HG03469 (cell line): ENCODE results near the gene EPHA10.
"Not testable (repeated sequence)": the region's sequence is repeated elsewhere in the genome, so short reads cannot be mapped to it uniquely, and the experiment has no call there.

Source experiments
- ATAC-seq: cut with Tn5 transposase; IDR thresholded peaks from one replicate; pipeline ENCODE4 v1.9.1; 2021; ENCODE audit warnings: mild to moderate bottlenecking, moderate library complexity, moderate number of reproducible peaks; ENCODE audit not compliant: unreplicated experiment

EPHA10 gene

GRCh38 chr1:37718181-37718900 is 46.6 kb downstream of the EPHA10 start:
- no peak for ATAC-seq

GRCh38 chr1:37717631-37718030 is 47.3 kb downstream of the EPHA10 start:
- ATAC-seq = no peak

- ATAC-seq = no peak
Measured at GRCh38 chr1:37716321-37716720, 48.6 kb downstream of the EPHA10 start.

DNA sequence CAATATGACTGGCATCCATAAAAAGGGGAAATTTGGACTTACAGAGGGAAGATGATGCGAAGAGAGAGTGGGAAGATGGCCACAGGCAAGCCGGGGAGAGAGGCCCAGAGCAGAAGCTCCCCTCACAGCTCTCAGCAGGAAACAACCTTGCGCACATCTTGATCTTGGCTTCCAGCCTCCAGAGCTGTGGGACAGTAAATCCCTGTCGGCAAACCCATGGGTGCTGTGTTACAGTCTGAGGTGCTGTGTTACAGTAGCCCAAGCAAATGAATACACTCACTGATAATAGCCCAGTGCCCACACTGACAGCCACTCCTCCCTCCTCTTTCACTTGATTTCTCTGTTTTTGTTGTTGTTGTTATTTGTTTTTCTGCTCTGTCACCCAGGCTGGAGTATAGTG is 50.2 kb downstream of the EPHA10 start:
- no peak for ATAC-seq

DNA sequence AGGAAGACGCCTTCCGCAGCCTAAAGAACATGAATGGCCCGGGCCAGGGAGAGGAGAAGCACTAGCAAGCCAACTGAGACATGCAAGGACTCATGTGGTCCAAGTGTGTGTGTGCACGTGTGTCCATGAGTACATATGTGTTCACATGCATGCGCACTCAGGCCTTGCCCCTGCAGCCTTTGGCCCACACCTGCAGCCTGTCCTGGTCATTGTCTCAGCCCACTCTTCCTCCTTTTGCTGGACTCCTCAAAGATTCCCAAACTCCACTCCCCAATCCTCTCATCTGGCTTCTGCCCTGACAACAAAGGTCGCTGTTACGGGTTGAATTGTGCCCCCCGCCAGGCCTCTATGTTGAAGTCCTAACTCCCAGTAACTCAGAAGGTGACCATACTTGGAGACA is 50.7 kb downstream of the EPHA10 start:
- ATAC-seq = no peak

DNA sequence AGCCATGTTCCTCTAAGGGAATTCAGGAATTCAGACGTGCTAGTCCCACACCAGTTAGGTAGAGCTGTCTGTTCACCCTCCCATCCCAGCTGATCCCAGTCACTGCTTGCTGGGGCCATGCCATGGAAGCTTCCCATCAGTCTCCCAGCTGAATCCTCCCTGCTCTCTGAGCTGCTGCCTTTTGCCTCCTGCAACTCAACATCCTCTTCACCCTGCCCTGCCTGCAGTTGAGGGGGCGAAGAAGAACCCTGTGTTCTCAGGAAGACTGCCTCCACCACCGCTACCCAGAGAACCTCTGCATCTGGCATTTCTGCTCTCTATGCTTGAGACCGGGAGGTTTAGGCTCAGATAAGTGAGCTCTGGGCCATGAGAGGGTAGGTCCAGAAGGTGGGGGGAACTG is 56.4 kb downstream of the EPHA10 start:
- no peak for ATAC-seq

DNA sequence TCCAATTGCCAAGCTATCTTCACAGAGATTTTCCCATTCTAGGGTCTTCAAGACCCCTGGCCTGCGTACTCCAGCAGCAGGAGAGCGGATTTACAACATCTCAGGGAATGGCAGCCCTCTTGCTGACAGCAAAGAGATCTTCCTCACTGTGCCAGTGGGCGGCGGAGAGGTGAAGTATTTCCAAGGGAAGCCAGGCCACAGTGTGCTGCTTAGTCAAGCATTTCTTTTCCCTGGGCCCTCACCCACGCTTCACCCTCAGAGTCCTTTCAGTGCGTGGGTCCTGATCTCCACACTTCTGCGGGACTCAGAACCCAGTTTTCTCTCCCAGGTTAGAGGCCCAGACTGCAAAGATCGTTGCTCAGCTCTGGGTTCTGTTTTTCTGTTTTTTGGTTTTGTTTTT is 59.5 kb downstream of the EPHA10 start:
- ATAC-seq = no peak

DNA sequence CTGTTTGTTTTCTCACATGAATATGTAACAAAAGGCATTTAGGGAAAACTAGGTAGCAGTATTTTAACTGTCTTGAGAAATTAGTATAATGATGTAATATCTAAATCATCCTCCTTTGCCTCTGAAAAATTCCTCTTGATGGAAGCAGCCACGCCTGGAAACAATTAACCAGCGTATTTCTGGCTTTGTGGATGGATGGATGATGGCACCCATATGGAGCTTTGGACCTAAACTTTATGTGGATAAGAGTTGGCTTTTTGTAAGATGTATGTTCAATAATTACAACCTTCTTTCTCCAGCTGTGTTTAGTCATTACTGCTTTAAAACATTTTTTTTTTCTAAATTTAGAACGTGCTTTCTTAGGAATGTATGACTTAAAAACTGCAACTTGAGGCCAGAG is 60.0 kb downstream of the EPHA10 start:
- no peak for ATAC-seq

DNA sequence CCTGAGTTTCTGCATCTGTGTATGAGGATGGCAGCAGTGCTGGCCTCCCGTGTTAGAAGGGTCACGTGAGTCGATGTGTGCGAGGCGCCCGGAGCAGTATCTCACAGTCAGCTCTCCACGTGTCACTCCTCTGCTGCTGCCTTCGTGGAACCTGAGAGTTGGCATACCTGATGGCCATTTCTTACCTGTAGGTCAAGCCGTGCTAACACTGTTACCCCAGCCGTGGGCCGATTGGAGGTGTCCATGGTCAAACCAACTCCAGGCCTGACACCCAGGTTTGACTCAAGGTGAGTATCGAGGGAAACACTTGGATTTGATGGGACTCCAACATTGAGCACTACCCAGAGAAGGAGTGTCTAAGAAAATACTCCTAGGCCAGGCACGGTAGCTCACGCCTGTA is 61.9 kb downstream of the EPHA10 start:
- ATAC-seq = no peak

GRCh38 chr1:37701051-37701450 is 63.9 kb downstream of the EPHA10 start:
- no peak for ATAC-seq

- no peak for ATAC-seq
Measured at GRCh38 chr1:37699147-37699546, 65.8 kb downstream of the EPHA10 start.

- ATAC-seq = no peak
Measured at GRCh38 chr1:37697737-37698136, 67.2 kb downstream of the EPHA10 start.

DNA sequence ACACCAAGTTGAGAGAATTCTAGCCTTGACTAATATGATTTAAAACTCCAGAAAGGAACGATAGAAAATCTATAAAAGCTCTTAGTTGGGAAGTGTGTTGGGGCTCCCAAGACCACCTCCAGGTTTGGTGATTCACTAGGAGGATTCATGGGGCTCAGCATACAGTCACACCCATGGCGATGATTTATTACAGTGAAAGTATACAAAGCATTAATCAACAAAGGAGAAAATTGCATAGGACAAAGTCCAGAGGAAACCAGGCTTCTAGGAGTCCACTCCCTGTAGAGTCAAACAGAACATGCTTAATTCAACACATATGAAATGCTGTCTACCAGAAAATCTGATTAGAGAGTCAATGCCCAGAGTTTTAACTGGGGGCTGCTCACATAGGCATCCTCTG is 67.8 kb downstream of the EPHA10 start:
- ATAC-seq = no peak

DNA sequence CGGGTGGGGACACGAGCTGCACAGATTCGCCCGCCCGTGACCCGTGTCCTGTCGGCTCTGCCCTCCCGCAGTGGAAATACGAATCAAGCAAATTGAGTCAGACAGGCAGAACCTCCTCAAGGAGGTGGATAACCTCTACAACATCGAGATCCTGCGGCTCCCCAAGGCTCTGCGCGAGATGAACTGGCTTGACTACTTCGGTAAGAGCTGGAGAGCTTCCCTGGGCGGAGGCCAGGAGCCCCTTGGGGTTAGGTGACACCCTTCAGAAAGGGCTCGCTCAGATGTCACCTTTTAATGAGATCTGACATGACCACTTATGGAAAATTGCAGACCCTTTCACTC is 72.1 kb downstream of the EPHA10 start:
- no peak for ATAC-seq

- ATAC-seq = peak; percentile 51
Measured at GRCh38 chr1:37692078-37692833, 72.7 kb downstream of the EPHA10 start, which contains the start of gene CDCA8. TSS of gene CDCA8 (plus strand) at chr1:37692516. CDS start at chr1:37692691, 175 bp downstream.

DNA sequence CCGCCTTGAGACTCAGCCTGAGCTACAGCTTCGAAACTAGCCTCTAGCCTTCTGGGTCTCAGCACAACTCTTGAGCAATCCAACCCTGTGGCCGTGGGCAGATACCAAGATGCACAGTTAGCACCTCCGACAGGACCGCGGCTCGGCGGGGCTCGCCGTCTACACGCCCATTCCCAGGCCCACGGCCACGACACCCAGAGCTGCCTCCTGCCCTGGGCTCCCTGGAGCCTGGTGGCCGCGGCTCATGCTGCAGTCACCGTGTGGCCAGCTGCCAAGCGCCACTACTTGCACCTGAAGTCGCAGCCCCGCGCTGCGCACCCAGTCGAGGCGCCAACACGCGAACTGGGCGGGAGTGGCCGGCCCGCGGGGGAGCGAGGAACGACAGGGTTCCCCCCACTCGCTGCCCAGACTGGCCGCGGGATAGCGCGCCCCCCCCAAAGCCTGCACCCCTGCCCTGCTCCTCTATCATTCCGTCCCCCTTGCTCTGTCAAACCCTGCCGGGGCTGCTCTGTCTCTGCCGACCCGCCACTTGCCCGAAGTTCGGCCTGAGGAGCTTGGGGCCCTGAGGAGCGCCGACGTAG is 73.3 kb downstream of the EPHA10 start:
- no peak for ATAC-seq

DNA sequence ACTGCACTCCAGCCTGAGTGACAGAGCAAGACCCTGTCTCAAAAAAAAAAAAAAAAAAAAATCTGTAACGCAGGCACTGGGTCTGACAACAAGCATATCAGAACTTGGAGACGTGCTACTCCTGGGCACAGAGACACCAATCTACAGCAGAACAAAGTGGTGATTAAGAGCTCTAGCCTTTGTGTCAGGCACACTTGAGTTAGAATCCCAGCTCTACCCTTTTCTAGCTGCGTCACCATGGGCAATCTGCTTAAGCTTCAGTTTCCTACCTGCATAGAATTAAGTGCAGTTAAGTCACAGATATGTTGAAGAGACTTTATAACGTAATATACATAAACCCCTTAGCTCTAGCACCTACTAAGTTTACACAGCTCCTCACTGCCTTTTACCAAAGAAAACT is 76.0 kb downstream of the EPHA10 start:
- ATAC-seq = no peak

- not testable (repeated sequence) for ATAC-seq
Measured at GRCh38 chr1:37687764-37688163, 77.2 kb downstream of the EPHA10 start.

DNA sequence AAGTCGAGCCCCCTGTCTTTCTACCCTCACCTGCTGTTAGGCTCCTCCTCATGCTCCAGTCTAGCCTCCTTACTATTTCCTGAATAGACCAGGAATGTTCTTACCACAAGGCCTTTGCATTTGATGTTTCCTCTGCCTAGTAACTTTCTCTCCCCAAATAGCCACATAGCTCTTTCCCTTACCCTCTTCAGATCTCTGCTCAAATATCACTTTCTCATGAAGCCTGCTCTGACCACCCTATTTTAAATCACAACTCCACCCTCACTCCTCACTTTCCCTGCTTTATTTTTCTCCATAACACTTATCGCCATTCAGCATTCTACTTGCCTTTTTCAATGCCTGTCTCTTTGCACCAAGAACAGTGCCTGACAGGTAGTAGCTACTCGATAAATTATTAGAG is 79.2 kb downstream of the EPHA10 start:
- ATAC-seq = no peak

GRCh38 chr1:37684182-37684581 is 80.7 kb downstream of the EPHA10 start:
- not testable (repeated sequence) for ATAC-seq

DNA sequence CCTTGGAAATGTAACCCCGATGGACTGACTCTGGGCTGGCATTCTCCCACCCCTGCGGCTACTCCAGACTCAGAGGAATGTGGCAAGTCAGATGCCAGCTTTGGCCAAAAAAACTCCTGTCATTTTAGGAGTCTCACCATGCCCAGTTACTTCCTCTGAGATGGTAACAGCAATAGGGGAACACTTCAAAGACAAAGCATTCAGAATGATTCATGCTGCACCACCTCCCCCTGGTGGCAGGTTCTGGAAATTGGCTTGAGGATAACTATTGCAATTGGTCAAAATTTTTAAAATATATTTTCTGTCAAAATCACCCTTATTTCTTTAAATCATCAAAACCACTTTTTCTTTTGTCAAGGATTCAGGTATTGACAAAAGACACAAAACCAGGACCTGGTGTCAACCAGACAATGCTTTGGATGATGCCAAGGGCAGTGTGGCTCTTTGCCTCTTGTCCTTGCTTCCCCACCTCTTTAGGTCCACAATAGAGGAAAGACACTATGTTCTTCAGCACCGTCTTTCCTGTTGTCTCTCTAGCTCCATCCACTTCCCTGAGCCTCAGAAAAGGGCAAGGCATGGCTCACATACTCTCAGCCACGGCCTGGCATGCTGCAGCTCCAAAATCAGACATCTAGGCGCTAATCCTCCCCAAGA is 82.5 kb downstream of the EPHA10 start:
- no peak for ATAC-seq

- no peak for ATAC-seq
Measured at GRCh38 chr1:37680933-37681332, 84.0 kb downstream of the EPHA10 start.
